ENCODE data around the gene MVK.

DNA sequence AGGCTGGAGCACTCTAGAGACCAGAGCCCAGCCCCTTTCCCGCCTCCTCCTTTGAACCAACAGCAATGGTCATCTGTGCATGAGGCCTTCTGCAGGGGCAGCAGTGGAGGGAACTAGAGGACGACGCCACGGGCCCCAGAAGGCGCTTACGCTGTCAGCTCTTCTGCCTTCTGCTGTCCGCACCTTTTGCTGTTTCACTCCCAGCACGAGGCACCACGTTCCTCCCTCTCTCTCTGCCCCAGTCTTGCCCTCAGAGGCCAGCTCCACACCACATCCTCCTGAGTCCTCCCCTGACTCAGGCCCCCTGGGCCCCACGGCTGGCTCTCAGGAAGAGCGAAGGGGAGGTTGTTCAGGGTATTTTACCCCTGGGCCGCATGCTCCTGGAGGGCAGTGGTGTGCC, 15.8 kb upstream of the MVK start:
- TF ChIP-seq, protein P1, sequence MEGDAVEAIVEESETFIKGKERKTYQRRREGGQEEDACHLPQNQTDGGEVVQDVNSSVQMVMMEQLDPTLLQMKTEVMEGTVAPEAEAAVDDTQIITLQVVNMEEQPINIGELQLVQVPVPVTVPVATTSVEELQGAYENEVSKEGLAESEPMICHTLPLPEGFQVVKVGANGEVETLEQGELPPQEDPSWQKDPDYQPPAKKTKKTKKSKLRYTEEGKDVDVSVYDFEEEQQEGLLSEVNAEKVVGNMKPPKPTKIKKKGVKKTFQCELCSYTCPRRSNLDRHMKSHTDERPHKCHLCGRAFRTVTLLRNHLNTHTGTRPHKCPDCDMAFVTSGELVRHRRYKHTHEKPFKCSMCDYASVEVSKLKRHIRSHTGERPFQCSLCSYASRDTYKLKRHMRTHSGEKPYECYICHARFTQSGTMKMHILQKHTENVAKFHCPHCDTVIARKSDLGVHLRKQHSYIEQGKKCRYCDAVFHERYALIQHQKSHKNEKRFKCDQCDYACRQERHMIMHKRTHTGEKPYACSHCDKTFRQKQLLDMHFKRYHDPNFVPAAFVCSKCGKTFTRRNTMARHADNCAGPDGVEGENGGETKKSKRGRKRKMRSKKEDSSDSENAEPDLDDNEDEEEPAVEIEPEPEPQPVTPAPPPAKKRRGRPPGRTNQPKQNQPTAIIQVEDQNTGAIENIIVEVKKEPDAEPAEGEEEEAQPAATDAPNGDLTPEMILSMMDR (IDR thresholded peaks at IDR 0.05; ENCODE audit: low read length) = no peak
- TF ChIP-seq EZH2 (IDR thresholded peaks at IDR 0.05; ENCODE audit: borderline replicate concordance, low read length) = no peak

Measured in OCI-LY1 (cell line).